WTC11 (cell line): Measurements from ENCODE around the gene CRLF1. TPM values are rescaled to one million over a fixed set of nuclear protein-coding genes. Genes with fewer than 3 reads are reported as not detected.

ENCODE experiments used
- ATAC-seq: fragments of 200-7000 bp; cut with Tn5 transposase; 2 replicates; pipeline ENCODE4 v1.10.0; 2021; ENCODE audit warnings: mild to moderate bottlenecking, moderate library complexity
- Bru-seq: library from RNA; stranded (reverse); fragments of 400-500 nt; gene quantifications from one replicate; lab custom pipeline; 2021; lab: Mats Ljungman, UMichigan
- CTCF ChIA-PET: fragments of 300-600 bp; sonication (Branson Sonifier 250); formaldehyde crosslinking; loops from one replicate; lab custom pipeline; 2021; ENCODE audit warnings: antibody characterized with exemption; lab: Charles Lee
- POLR2A ChIA-PET: fragments of 350-600 bp; sonication (Branson Sonifier 250); formaldehyde crosslinking; loops from one replicate; lab custom pipeline; 2021; ENCODE audit warnings: antibody characterized with exemption; lab: Charles Lee
- DNase-seq: peaks from one replicate; pipeline ENCODE4 v3.0.0; 2021; ENCODE audit warnings: low spot score
- H3K27ac Mint-ChIP-seq: 2 replicates; pipeline ENCODE4 v1.8.0; 2021; ENCODE audit warnings: mixed read lengths
- H3K27me3 Mint-ChIP-seq: 2 replicates; pipeline ENCODE4 v1.8.0; 2021; ENCODE audit warnings: low read depth, mild to moderate bottlenecking, moderate library complexity, mixed read lengths
- H3K36me3 Mint-ChIP-seq: 2 replicates; pipeline ENCODE4 v1.8.0; 2021; ENCODE audit warnings: mixed read lengths
- H3K4me1 Mint-ChIP-seq: 2 replicates; pipeline ENCODE4 v1.8.0; 2022; ENCODE audit warnings: mixed read lengths
- H3K4me3 Mint-ChIP-seq: 2 replicates; pipeline ENCODE4 v1.8.0; 2021; ENCODE audit warnings: mild to moderate bottlenecking, moderate library complexity, mixed read lengths
- H3K9me3 Mint-ChIP-seq: 2 replicates; pipeline ENCODE4 v1.8.0; 2021; ENCODE audit warnings: mixed read lengths
- CTCF ChIP-seq: fragments of 200-600 bp; IDR thresholded peaks from 2 replicates; pipeline ENCODE4 v1.8.0; 2022; ENCODE audit warnings: antibody characterized with exemption
- EMX1 ChIP-seq: fragments of 250-450 bp; sonication (Bioruptor Pico); IDR thresholded peaks from 2 replicates; pipeline ENCODE4 v1.8.0; 2021; ENCODE audit warnings: mild to moderate bottlenecking
- ETV6 ChIP-seq: sonication (generic); formaldehyde crosslinking; IDR thresholded peaks from 2 replicates; pipeline ENCODE4 v1.8.1; 2022; ENCODE audit warnings: mild to moderate bottlenecking, missing genetic modification reagents
- IRF1 ChIP-seq: sonication (generic); formaldehyde crosslinking; IDR thresholded peaks from 2 replicates; pipeline ENCODE4 v1.8.0; 2023; ENCODE audit warnings: missing genetic modification reagents
- JAZF1 ChIP-seq: fragments of 250-450 bp; sonication (Bioruptor Pico); IDR thresholded peaks from 2 replicates; pipeline ENCODE4 v1.9.0; 2021; ENCODE audit warnings: moderate library complexity, mild to moderate bottlenecking, inconsistent platforms
- MAX ChIP-seq: sonication (generic); formaldehyde crosslinking; IDR thresholded peaks from 2 replicates; pipeline ENCODE4 v1.8.0; 2022; ENCODE audit warnings: mild to moderate bottlenecking, missing genetic modification reagents
- NFATC4 ChIP-seq: fragments of 250-450 bp; sonication (Bioruptor Pico); IDR thresholded peaks from 2 replicates; pipeline ENCODE4 v1.9.0; 2021; ENCODE audit warnings: mild to moderate bottlenecking
- OVOL2 ChIP-seq: fragments of 250-450 bp; sonication (Bioruptor Pico); IDR thresholded peaks from 2 replicates; pipeline ENCODE4 v1.9.0; 2021; ENCODE audit warnings: mild to moderate bottlenecking, borderline replicate concordance
- PRRX2 ChIP-seq: fragments of 250-450 bp; sonication (Bioruptor Pico); IDR thresholded peaks from 2 replicates; pipeline ENCODE4 v1.8.0; 2021; ENCODE audit warnings: mild to moderate bottlenecking
- SMAD3 ChIP-seq: sonication (generic); formaldehyde crosslinking; IDR thresholded peaks from 2 replicates; pipeline ENCODE4 v1.8.0; 2022; ENCODE audit warnings: missing genetic modification reagents, mild to moderate bottlenecking, borderline replicate concordance
- SP1 ChIP-seq: sonication (generic); formaldehyde crosslinking; conservative IDR thresholded peaks from 2 replicates; pipeline ENCODE4 v1.8.1; 2022; ENCODE audit warnings: missing genetic modification reagents
- TCF7 ChIP-seq: sonication (generic); formaldehyde crosslinking; IDR thresholded peaks from 2 replicates; pipeline ENCODE4 v1.8.0; 2022; ENCODE audit warnings: mild to moderate bottlenecking, low read depth, missing genetic modification reagents, moderate library complexity
- TP53 ChIP-seq: sonication (generic); formaldehyde crosslinking; IDR thresholded peaks from 2 replicates; pipeline ENCODE4 v1.8.1; 2023; ENCODE audit warnings: mild to moderate bottlenecking, missing genetic modification reagents
- ZBTB43 ChIP-seq: sonication (generic); formaldehyde crosslinking; IDR thresholded peaks from 2 replicates; pipeline ENCODE4 v1.8.1; 2023; ENCODE audit warnings: mild to moderate bottlenecking, missing genetic modification reagents
- ZNF263 ChIP-seq: sonication (generic); formaldehyde crosslinking; IDR thresholded peaks from 2 replicates; pipeline ENCODE4 v1.8.1; 2022; ENCODE audit warnings: low read depth, mild to moderate bottlenecking, moderate library complexity, missing genetic modification reagents
- ZNF396 ChIP-seq: fragments of 250-450 bp; sonication (Bioruptor Pico); IDR thresholded peaks from 2 replicates; pipeline ENCODE4 v1.8.0; 2021; ENCODE audit warnings: mild to moderate bottlenecking, moderate library complexity, borderline replicate concordance
- ZNF416 ChIP-seq: fragments of 250-450 bp; sonication (Bioruptor Pico); IDR thresholded peaks from 2 replicates; pipeline ENCODE4 v1.9.0; 2021; ENCODE audit warnings: mild to moderate bottlenecking, inconsistent platforms
- ZNF425 ChIP-seq: fragments of 250-450 bp; sonication (Bioruptor Pico); conservative IDR thresholded peaks from 2 replicates; pipeline ENCODE4 v1.9.0; 2021; ENCODE audit warnings: mild to moderate bottlenecking
- long read RNA-seq, 3 experiments: library from RNA in 1 of 3; library from capped mRNA in 1 of 3; library from polyadenylated mRNA in 1 of 3; unstranded in 2 of 3; stranded (forward) in 1 of 3; transcript quantifications; one replicate each; pipeline ENCODE4 v2.0.0, GENCODE V29; 2021
- total RNA-seq: library from RNA; stranded (reverse); gene quantifications from 3 replicates; pipeline ENCODE4 v1.2.3, GENCODE V29; 2021
- TF ChIP-seq, protein P1 (sequence below): sonication (generic); formaldehyde crosslinking; IDR thresholded peaks from 2 replicates; pipeline ENCODE4 v1.8.1; 2022; ENCODE audit warnings: mild to moderate bottlenecking, missing genetic modification reagents, moderate library complexity, borderline replicate concordance
- TF ChIP-seq, protein P2 (sequence below): fragments of 250-450 bp; sonication (Bioruptor Pico); IDR thresholded peaks from 2 replicates; pipeline ENCODE4 v1.9.0; 2021; ENCODE audit warnings: moderate library complexity, mild to moderate bottlenecking, inconsistent platforms, borderline replicate concordance
- TF ChIP-seq, protein P3 (sequence below): fragments of 250-450 bp; sonication (Bioruptor Pico); IDR thresholded peaks from 2 replicates; pipeline ENCODE4 v1.8.0; 2021; ENCODE audit warnings: mild to moderate bottlenecking

CRLF1 gene
- total RNA-seq (36.4 to 55.8 TPM (median 51.4 TPM) in 3 replicates), Bru-seq, nascent RNA (percentile 42 among the genes with signal in this experiment)
- long read RNA-seq, experiment 1, transcript CRLF1-201 (9 exons, 1,792 nt) = major isoform, 25 of 63 reads
- long read RNA-seq, experiment 1, partial matches to known transcripts = 9 of 63 reads
- long read RNA-seq, experiment 1, other reads (novel, unspliced or antisense) = 29 of 63 reads
- long read RNA-seq, experiment 2, transcript CRLF1-201 (9 exons, 1,792 nt) = major isoform, 12 of 50 reads
- long read RNA-seq, experiment 2, partial matches to known transcripts = 12 of 50 reads
- long read RNA-seq, experiment 2, other reads (novel, unspliced or antisense) = 25 of 50 reads
- long read RNA-seq, experiment 3, partial matches to known transcripts = 1 of 2 reads
- long read RNA-seq, experiment 3, other reads (novel, unspliced or antisense) = 1 of 2 reads

DNA sequence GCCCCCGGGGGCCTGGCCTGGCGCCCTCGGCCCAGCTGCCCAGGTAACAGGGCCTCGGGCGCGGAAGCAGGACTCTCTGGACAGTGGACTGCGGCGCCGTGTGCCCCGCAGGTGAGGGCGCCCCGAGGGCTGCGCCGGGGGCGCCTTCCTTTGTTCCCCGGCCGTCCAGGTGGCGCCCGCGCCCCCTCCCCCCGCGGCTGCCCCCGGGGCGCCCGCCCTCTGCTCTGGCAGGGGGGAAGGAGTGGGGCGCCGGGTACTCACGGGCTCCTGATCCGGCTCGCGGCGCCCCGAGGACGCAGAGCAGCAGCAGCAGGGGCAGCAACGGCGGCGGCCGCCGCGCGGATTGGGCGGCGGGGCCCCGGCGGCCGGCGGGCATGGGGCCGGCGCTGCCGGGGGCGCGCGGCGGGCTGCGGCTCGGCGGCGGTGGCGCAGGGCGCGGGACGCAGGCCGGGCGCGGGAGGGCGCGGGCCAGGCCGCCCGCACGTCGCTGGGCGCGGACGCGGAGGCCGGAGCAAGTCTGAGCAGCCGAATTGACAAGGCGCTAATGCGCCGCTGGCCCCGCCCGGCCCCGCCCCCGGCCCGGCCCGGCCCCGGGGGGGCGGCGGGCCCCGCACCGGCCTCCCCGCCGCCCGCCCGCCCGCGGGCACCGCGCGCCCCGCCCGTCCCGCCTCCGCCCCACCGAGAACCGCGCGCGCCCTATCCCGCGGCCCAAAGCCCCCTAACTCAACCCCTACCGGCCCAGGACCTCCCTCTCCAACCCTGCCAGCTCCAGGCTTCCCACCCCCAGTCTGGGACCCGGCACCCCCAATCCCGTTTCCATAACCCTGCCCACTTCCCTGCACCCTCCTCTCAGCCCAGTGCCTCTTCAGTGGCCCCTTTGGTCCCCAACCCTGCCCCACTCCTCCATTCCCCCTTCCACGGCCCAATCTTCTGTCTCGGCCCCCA is at the start of gene CRLF1:
CRLF1 (minus strand) TSS at position 519 of the 945 bp plus-strand sequence; CDS start at position 376, 143 bp downstream.
- no peak for DNase-seq
- Mint-ChIP-seq H3K4me3 (peak within 1 kb of the TSS; percentile 70), H3K9me3 (no peaks in the 10 kb centered on the region), H3K36me3 (no peaks in the 10 kb centered on the region), H3K27ac (no peak within 1 kb of the TSS), H3K4me1 (peaks cover 53% of the 10 kb centered on the region), H3K27me3 (peaks cover 85% of the 10 kb centered on the region)
- ATAC-seq = no peak
- TF ChIP-seq ZBTB43 (CRISPR knock-in tag) (no peak), OVOL2 (CRISPR knock-in tag) (no peak), JAZF1 (CRISPR knock-in tag) (no peak), MAX (CRISPR knock-in tag) (no peak), NFATC4 (CRISPR knock-in tag) (no peak)
- TF ChIP-seq, protein P1, sequence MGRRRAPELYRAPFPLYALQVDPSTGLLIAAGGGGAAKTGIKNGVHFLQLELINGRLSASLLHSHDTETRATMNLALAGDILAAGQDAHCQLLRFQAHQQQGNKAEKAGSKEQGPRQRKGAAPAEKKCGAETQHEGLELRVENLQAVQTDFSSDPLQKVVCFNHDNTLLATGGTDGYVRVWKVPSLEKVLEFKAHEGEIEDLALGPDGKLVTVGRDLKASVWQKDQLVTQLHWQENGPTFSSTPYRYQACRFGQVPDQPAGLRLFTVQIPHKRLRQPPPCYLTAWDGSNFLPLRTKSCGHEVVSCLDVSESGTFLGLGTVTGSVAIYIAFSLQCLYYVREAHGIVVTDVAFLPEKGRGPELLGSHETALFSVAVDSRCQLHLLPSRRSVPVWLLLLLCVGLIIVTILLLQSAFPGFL (CRISPR knock-in tag) = no peak
- ChIA-PET CTCF (interaction anchor here (0.6 to 2.3 kb wide), 3 partner anchors 13 to 18 kb away, joined by 3 to 9 read pairs (median 4); partner anchors contain the start of gene REX1BD), POLR2A (interaction anchor here (0.6 kb wide), 1 partner anchor 32 kb away, joined by 7 read pairs; no protein-coding TSS in a partner anchor)

DNA sequence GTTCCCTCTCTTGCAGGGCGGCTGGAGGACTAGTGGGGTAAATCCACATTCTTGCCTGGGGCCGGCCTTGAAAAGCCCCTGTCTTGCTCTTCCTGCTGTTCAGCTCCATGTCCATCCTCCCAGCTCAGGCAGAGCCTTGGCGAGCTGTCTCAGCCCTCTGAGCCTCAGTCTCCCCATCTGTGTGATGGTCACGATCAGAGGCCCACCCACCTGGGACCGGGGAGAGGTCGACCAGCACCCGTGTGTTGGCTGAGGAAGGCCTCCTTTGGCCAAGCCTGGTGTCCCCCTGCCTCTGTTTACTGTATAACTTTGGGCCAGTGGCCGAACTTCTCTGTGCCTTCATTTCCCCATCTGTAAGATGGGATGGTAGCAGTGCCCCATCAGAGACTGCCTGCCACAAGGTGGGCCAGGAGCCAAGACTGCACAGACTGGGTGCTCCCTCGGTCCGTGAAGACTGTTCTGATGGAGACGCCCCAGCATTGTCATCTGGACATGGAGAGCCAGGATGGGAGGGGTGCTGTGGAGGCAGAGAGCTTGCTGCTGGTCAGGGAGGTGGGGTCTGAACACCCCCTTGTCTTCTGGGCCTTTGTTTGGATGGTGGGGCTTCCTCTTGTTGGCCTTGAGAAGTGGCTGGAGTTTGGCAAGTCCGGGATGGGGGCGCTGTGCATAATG is 48.7 kb upstream of the CRLF1 start:
- Mint-ChIP-seq H3K27ac (no peak overlapping the region), H3K9me3 (no peaks in the 10 kb centered on the region), H3K4me1 (peaks cover 24% of the 10 kb centered on the region), H3K36me3 (no peaks in the 10 kb centered on the region), H3K4me3 (no peak overlapping the region), H3K27me3 (no peaks in the 10 kb centered on the region)
- ATAC-seq (no peak), DNase-seq (no peak)
- ChIA-PET POLR2A (no interaction called here), CTCF (interaction anchor here (0.9 kb wide), 1 partner anchor 67 kb away, joined by 3 read pairs; no protein-coding TSS in a partner anchor)
- TF ChIP-seq, protein P2, sequence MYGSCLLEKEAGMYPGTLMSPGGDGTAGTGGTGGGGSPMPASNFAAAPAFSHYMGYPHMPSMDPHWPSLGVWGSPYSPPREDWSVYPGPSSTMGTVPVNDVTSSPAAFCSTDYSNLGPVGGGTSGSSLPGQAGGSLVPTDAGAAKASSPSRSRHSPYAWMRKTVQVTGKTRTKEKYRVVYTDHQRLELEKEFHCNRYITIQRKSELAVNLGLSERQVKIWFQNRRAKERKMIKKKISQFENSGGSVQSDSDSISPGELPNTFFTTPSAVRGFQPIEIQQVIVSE (CRISPR knock-in tag) = no peak
- no peak for TF ChIP-seq ZNF396 (CRISPR knock-in tag)
- TF ChIP-seq ZNF425 (CRISPR knock-in tag) = no peak
- no peak for TF ChIP-seq ETV6 (CRISPR knock-in tag)
- TF ChIP-seq ZNF416 (CRISPR knock-in tag) = no peak
- no peak for TF ChIP-seq PRRX2 (CRISPR knock-in tag)
- no peak for TF ChIP-seq EMX1 (CRISPR knock-in tag)
- no peak for TF ChIP-seq TCF7 (CRISPR knock-in tag)
- TF ChIP-seq, protein P3, sequence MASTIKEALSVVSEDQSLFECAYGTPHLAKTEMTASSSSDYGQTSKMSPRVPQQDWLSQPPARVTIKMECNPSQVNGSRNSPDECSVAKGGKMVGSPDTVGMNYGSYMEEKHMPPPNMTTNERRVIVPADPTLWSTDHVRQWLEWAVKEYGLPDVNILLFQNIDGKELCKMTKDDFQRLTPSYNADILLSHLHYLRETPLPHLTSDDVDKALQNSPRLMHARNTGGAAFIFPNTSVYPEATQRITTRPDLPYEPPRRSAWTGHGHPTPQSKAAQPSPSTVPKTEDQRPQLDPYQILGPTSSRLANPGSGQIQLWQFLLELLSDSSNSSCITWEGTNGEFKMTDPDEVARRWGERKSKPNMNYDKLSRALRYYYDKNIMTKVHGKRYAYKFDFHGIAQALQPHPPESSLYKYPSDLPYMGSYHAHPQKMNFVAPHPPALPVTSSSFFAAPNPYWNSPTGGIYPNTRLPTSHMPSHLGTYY = no peak
- no peak for TF ChIP-seq SMAD3 (CRISPR knock-in tag)
- TF ChIP-seq TP53 (CRISPR knock-in tag) = no peak
- TF ChIP-seq IRF1 (CRISPR knock-in tag) = no peak
- TF ChIP-seq SP1 (CRISPR knock-in tag) = no peak
- TF ChIP-seq CTCF = no peak
- no peak for TF ChIP-seq ZNF263 (CRISPR knock-in tag)
